CD4-positive, alpha-beta T cell (primary cell): ENCODE data around the gene TAF1C. TPM values are rescaled to one million over a fixed set of nuclear protein-coding genes. Genes with fewer than 3 reads are reported as not detected.

Experiments
- ATAC-seq: fragments of 200-7000 bp; cut with Tn5 transposase; one replicate; pipeline ENCODE4 v1.10.0; 2022; ENCODE audit warnings: mild to moderate bottlenecking; ENCODE audit not compliant: poor library complexity
- CTCF ChIA-PET: fragments of 350-600 bp; sonication (Branson Sonifier 250); formaldehyde crosslinking; loops from one replicate; lab custom pipeline; 2021; ENCODE audit warnings: antibody characterized with exemption, inconsistent platforms; lab: Charles Lee
- POLR2A ChIA-PET: fragments of 350-600 bp; sonication (Branson Sonifier 250); formaldehyde crosslinking; loops from one replicate; lab custom pipeline; 2021; ENCODE audit warnings: antibody characterized with exemption, inconsistent platforms; lab: Charles Lee
- DNase-seq, 14 experiments: peaks; one replicate each; pipeline ENCODE4 v3.0.0-alpha.2; 2013 to 2020; ENCODE audit warnings: mixed read lengths in 2 of 14
- H3K27ac ChIP-seq, 2 donors: one replicate each; pipeline versions ENCODE4 v1.5.1 to v1.7.0; 2013; ENCODE audit warnings: low read length in 2 of 2, low read depth in 1 of 2, mild to moderate bottlenecking in 1 of 2
- H3K27me3 ChIP-seq, 2 experiments: 1 replicate in 1 of 2; 2 replicates in 1 of 2; pipeline versions ENCODE4 v1.6.1 to v1.7.0; 2013; ENCODE audit warnings: low read length in 2 of 2, control low read depth in 1 of 2, mild to moderate bottlenecking in 1 of 2, moderate library complexity in 1 of 2; ENCODE audit not compliant: insufficient read depth in 2 of 2, control insufficient read depth in 1 of 2
- H3K36me3 ChIP-seq: one replicate; pipeline ENCODE4 v1.6.1; 2013; ENCODE audit warnings: low read length, control low read depth; ENCODE audit not compliant: insufficient read depth
- H3K4me1 ChIP-seq: one replicate; pipeline ENCODE4 v1.6.1; 2013; ENCODE audit warnings: low read length, control low read depth; ENCODE audit not compliant: insufficient read depth
- H3K4me3 ChIP-seq: one replicate; pipeline ENCODE4 v1.5.1; 2013; ENCODE audit warnings: mild to moderate bottlenecking, low read length, moderate library complexity
- H3K9me3 ChIP-seq, 2 experiments: 1 replicate in 1 of 2; 2 replicates in 1 of 2; pipeline versions ENCODE4 v1.6.1 to v1.7.0; 2013; ENCODE audit warnings: low read length in 2 of 2, mild to moderate bottlenecking in 2 of 2, control low read depth in 1 of 2, moderate library complexity in 1 of 2; ENCODE audit not compliant: control insufficient read depth in 1 of 2, insufficient read depth in 1 of 2
- H3K27ac Mint-ChIP-seq: one replicate; pipeline ENCODE4 v1.8.0; 2020; ENCODE audit warnings: mixed read lengths
- H3K27me3 Mint-ChIP-seq: one replicate; pipeline ENCODE4 v1.8.0; 2021; ENCODE audit warnings: mixed read lengths
- H3K36me3 Mint-ChIP-seq: one replicate; pipeline ENCODE4 v1.8.0; 2021; ENCODE audit warnings: low read depth, mixed read lengths
- H3K4me1 Mint-ChIP-seq: one replicate; pipeline ENCODE4 v1.8.0; 2021; ENCODE audit warnings: low read depth, mixed read lengths
- H3K4me3 Mint-ChIP-seq: one replicate; pipeline ENCODE4 v1.8.0; 2020; ENCODE audit warnings: mild to moderate bottlenecking, mixed read lengths
- H3K9me3 Mint-ChIP-seq: one replicate; pipeline ENCODE4 v1.8.0; 2020; ENCODE audit warnings: mixed read lengths
- CTCF ChIP-seq: fragments of 200-600 bp; IDR thresholded peaks from one replicate; pipeline ENCODE4 v1.8.0; 2022; ENCODE audit warnings: antibody characterized with exemption, mild to moderate bottlenecking
- intact Hi-C, 2 experiments: fragments of 100-400 bp; cut with DNase I in 1 of 2; cut with micrococcal nuclease in 1 of 2; formaldehyde crosslinking; loops; one replicate each; pipeline versions ENCODE4 v1.15.1 to v1.9.0; 2023 to 2025; cut with DNase I, micrococcal nuclease
- total RNA-seq, 174 experiments: library from RNA in 2 of 174; stranded (reverse) in 2 of 174; gene quantifications; one replicate each; pipeline ENCODE4 v1.2.3 and lab custom pipeline; 2021 to 2026

Gene TAF1C
- total RNA-seq, 2 experiments from 2014 or later = 75.6 to 82.1 TPM

- Histone ChIP-seq H3K4me1 (no peaks in the 10 kb centered on the region), H3K9me3 (no peaks in the 10 kb centered on the region), H3K4me3 (no peak overlapping the region), H3K27me3 (peaks cover 0 to 6% of the 10 kb centered on the region in 2 experiments), H3K36me3 (no peaks in the 10 kb centered on the region), H3K27ac (no peak overlapping the region)
- H3K36me3 Mint-ChIP-seq = no peaks in the 10 kb centered on the region
- CTCF ChIA-PET = no interaction called here
- no peak overlapping the region for H3K4me3 Mint-ChIP-seq
- H3K27me3 Mint-ChIP-seq = peaks cover 17% of the 10 kb centered on the region
- no peaks in the 10 kb centered on the region for H3K9me3 Mint-ChIP-seq
- intact Hi-C loops = no loop called here
- H3K27ac Mint-ChIP-seq = no peak overlapping the region
- ATAC-seq = no peak
- H3K4me1 Mint-ChIP-seq = no peaks in the 10 kb centered on the region
- POLR2A ChIA-PET = no interaction called here
- no peak for TF ChIP-seq CTCF
- no peak for DNase-seq
Measured at GRCh38 chr16:84150926-84151325, 35.9 kb downstream of the TAF1C start.

- intact Hi-C loops = loop anchor here (1.0 to 2.0 kb wide), 5 partner anchors 28 to 60 kb away; partner anchors contain the start of genes MBTPS1 (in 1 of the 2) and TAF1C (in 1 of the 2)
- no peaks in the 10 kb centered on the region for H3K36me3 ChIP-seq
- CTCF ChIA-PET = interaction anchor here (1.0 to 1.5 kb wide), 4 partner anchors 28 to 61 kb away, joined by 3 to 16 read pairs (median 8); partner anchors contain the start of genes MBTPS1 and TAF1C
- no peaks in the 10 kb centered on the region for H3K9me3 ChIP-seq
- Mint-ChIP-seq H3K9me3 (no peaks in the 10 kb centered on the region), H3K4me3 (peak within 1 kb of the TSS; percentile 93), H3K27me3 (no peaks in the 10 kb centered on the region), H3K27ac (peak within 1 kb of the TSS; percentile 85), H3K4me1 (peaks cover 18% of the 10 kb centered on the region), H3K36me3 (peaks cover 6% of the 10 kb centered on the region)
- POLR2A ChIA-PET = interaction anchor here (0.6 to 3.6 kb wide), 5 partner anchors 9 to 53 kb away, joined by 3 to 38 read pairs (median 3); partner anchors contain the start of genes MBTPS1 and TAF1C
- peak within 1 kb of the TSS; percentile 79 for H3K4me3 ChIP-seq
- ATAC-seq (peak; percentile 81), DNase-seq (peak; percentile 87 to 98 (median 95))
- TF ChIP-seq CTCF = no peak
- H3K4me1 ChIP-seq = peaks cover 20% of the 10 kb centered on the region
- H3K27me3 ChIP-seq = peaks cover 0 to 7% of the 10 kb centered on the region in 2 experiments
- H3K27ac ChIP-seq = peak within 1 kb of the TSS in 1 of 2 donors; percentile 59
Measured at GRCh38 chr16:84144859-84145639, 41.8 kb downstream of the TAF1C start, which contains the start of the genes DNAAF1 and HSDL1. TSS of gene DNAAF1 (plus strand) at chr16:84145308. CDS start at chr16:84145441, 133 bp downstream. TSS of gene HSDL1 (minus strand) at chr16:84145177. CDS start at chr16:84131321, 13,856 bp downstream.

GRCh38 chr16:84144209-84144858, 42.5 kb downstream of the TAF1C start:
- peaks cover 20% of the 10 kb centered on the region for H3K4me1 ChIP-seq
- Mint-ChIP-seq H3K27me3 (no peaks in the 10 kb centered on the region), H3K4me1 (peaks cover 19% of the 10 kb centered on the region), H3K36me3 (peaks cover 6% of the 10 kb centered on the region), H3K4me3 (peak overlapping the region; percentile 93), H3K9me3 (no peaks in the 10 kb centered on the region), H3K27ac (peak overlapping the region; percentile 85)
- no peak for TF ChIP-seq CTCF
- DNase-seq = peak in 13 of 14 experiments; percentile 8 to 66 (median 33)
- no peaks in the 10 kb centered on the region for H3K36me3 ChIP-seq
- CTCF ChIA-PET = interaction anchor here (0.9 to 1.5 kb wide), 5 partner anchors 28 to 56 kb away, joined by 4 to 16 read pairs (median 5); partner anchors contain the start of genes MBTPS1 and TAF1C
- H3K27ac ChIP-seq = peak overlapping the region in 1 of 2 donors; percentile 59
- H3K9me3 ChIP-seq = no peaks in the 10 kb centered on the region
- peak overlapping the region; percentile 79 for H3K4me3 ChIP-seq
- intact Hi-C loops = loop anchor here (1.0 to 2.0 kb wide), 4 partner anchors 27 to 60 kb away; partner anchors contain the start of gene MBTPS1 (in 1 of the 2)
- H3K27me3 ChIP-seq = peaks cover 0 to 7% of the 10 kb centered on the region in 2 experiments
- peak; percentile 34 for ATAC-seq
- POLR2A ChIA-PET = interaction anchor here (0.6 to 3.6 kb wide), 3 partner anchors 28 to 52 kb away, joined by 3 to 38 read pairs (median 3); partner anchors contain the start of gene MBTPS1
